NCI-H82 treated with DMSO at 0.1 percent for 48 hours (cell line): ENCODE data around the gene NKX6-1.
A peak's percentile ranks its signal among the peaks of the same experiment; 100 is the strongest.

ENCODE experiments used
- DNase-seq: peaks from one replicate; lab custom pipeline; 2025; ENCODE audit not compliant: unreplicated experiment; lab: John Stamatoyannopoulos, UW

The NKX6-1 gene

GRCh38 chr4:84499624-84499982, 511 bp upstream of the NKX6-1 start:
- DNase-seq, result peak; percentile 87

GRCh38 chr4:84498203-84498934, 723 bp downstream of the NKX6-1 start:
- DNase-seq, result no peak

- DNase-seq, result no peak
These were observed 1.4 kb downstream of the NKX6-1 start for GRCh38 chr4:84497504-84498202.

DNA sequence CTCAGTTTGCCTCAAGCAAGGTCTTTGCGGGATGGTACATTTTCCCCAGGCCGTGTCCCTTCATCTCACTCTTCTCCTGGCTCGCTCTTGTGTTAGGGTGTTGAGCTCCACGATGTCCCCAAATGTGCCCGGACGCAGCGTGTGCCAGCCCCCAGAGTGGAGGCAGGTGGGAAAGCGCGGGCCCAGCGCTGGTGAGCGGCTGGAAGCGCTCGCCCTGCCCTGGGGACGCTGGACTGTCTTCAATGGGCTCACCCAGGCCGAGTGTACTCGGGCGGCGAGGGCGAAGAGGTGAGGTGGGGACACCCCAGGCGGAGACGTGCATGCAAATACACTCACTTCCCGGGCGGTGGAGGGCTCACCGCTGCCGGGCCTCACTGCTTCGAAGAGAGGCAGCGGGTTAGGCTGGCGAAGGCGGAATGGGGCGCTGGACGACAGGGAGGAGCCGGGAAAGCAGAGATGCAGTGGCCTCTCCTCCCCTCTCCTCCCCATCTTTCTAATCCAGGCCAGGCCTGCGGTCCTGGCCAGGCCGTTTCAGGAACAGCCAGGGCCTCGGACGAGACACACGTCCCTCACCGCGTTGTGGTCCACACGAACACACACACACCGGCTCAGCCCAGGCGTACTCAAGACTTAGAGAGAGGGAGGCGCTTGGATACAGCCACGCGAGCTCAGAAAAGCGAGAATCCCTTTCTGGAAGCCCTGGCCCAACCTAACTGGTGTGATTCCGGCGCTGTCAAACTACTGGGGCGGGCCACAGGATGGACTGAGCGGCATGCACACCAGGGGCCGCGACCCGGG, 2.2 kb downstream of the NKX6-1 start:
- DNase-seq, result no peak

GRCh38 chr4:84496331-84496705, 2.8 kb downstream of the NKX6-1 start:
- no peak for DNase-seq

DNA sequence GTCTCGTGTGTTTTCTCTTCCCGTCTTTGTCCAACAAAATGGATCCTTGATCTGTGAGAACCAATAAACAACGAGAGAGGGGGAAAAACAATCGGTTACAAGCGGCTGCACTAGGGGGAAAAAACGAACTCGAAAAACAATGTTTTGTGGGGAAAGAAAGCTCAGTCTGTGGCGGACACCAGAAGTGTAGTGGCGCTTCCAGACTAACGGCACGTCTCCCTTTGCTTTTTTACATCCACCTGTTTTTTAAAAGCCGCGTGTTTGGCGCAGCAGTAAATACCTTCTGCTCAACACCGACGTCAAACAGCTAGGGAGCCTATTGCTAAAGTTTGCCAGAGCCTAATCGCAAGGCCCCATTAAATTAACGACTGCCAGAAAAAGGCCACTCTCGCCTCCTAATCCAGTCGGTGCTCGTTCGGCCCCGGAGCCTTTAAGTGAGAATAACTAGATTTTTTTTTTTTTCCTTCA, 3.3 kb downstream of the NKX6-1 start:
- no peak for DNase-seq

DNA sequence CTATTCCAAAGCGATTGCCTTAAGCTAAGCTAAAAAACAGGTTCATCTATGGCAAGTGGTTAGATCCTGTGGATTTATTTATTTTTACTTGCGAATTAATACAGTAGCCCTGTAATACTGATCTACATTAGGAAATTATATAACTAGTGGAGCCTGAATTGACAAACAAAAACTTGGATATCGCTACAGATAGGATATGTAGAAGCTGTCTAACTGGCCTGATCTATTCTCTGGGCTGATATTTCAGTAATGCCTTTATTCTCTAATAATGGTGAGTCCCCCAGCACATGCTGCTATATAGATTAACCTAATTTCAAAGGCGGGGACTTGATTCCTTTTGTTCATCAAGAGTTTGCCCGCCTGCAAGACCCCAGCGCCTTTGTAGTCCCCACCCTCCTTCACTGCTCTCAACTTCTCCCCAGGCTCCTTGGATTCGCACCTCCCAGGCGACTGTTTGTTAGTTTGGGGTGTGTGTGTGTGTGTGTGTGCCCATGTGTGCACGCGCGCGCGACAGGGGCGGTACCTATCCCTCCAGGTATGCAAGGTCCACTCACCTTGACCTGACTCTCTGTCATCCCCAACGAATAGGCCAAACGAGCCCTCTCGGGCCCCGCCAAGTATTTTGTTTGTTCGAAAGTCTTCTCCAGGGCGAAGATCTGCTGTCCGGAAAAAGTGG, 3.8 kb downstream of the NKX6-1 start:
- DNase-seq, result no peak

DNA sequence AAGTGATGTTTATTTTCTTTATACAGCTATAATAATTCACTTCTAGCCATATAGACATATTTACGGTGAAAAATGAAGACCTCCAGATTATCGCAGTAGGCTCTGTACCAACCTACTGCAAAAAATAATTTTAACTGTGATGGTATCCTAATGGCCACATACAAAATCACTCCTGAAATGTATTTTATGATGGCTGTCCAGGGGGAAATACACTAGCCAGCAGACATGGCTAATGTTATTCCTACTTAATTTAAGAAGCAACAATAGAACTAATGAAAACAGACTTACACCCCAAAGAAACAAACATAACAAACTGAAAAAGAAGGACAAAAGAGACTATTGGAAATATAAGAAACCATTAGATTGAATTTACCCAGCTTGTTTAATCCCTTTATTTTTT, 4.6 kb downstream of the NKX6-1 start:
- no peak for DNase-seq

GRCh38 chr4:84494076-84494475, 5.0 kb downstream of the NKX6-1 start:
- no peak for DNase-seq

DNA sequence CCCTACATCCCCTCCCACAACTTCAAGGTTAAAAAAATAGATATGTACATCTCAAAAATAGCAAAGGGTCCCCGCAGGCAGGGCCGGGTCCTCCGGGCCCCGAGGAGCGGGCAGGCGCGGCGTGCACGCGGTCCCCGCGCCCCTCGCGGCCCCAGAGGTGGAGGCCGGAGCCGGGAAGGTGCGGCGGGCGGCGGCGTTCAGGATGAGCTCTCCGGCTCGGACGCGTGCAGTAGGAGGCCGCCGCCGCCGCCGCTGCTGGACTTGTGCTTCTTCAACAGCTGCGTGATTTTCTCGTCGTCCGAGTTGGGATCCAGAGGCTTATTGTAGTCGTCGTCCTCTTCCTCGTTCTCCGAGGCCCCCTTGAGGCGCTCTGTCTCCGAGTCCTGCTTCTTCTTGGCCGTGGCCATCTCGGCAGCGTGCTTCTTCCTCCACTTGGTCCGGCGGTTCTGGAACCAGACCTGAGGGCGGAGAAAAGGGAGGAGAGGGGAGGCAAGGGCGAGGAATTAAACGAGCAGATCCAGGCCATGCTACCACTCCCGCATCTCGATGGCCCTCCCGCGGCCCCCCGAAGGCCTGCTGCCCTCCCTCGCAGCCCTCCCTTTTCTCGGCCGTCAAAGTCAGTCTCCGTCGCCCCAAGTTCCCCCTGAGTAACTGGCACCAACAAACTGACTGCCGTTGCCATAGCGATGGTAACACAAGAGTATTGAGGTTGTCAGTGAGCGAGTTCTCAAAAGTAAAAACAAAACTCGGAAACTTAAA, 5.8 kb downstream of the NKX6-1 start:
- no peak for DNase-seq

GRCh38 chr4:84492737-84493091, 6.4 kb downstream of the NKX6-1 start:
- no peak for DNase-seq

- DNase-seq, result no peak
These were observed 6.8 kb downstream of the NKX6-1 start for GRCh38 chr4:84492290-84492689.

GRCh38 chr4:84491481-84491880, 7.6 kb downstream of the NKX6-1 start:
- no peak for DNase-seq

- DNase-seq, result no peak
These were observed 8.4 kb downstream of the NKX6-1 start for GRCh38 chr4:84490663-84491062.

GRCh38 chr4:84484236-84484635, 14.9 kb downstream of the NKX6-1 start:
- DNase-seq, result no peak

DNA sequence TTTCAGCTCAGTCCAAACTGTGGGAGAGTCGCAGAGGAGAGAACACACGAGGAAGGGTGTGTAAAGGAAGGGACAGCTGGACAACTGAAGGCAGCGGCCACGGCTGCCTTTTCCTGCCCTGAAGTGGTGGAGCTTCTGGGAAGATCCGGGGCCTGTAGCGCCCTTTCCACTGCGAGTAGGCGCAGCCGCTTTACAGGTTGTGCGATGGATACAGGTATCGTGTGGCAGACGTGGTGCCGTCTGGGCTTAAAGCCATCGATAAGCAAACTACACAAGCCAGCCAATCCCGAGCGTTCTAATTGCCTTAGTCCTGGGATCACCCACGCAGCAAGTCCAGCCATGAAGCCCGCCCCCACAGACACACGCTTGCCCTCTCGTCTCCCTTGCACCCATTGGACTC, 15.4 kb downstream of the NKX6-1 start:
- DNase-seq, result no peak

DNA sequence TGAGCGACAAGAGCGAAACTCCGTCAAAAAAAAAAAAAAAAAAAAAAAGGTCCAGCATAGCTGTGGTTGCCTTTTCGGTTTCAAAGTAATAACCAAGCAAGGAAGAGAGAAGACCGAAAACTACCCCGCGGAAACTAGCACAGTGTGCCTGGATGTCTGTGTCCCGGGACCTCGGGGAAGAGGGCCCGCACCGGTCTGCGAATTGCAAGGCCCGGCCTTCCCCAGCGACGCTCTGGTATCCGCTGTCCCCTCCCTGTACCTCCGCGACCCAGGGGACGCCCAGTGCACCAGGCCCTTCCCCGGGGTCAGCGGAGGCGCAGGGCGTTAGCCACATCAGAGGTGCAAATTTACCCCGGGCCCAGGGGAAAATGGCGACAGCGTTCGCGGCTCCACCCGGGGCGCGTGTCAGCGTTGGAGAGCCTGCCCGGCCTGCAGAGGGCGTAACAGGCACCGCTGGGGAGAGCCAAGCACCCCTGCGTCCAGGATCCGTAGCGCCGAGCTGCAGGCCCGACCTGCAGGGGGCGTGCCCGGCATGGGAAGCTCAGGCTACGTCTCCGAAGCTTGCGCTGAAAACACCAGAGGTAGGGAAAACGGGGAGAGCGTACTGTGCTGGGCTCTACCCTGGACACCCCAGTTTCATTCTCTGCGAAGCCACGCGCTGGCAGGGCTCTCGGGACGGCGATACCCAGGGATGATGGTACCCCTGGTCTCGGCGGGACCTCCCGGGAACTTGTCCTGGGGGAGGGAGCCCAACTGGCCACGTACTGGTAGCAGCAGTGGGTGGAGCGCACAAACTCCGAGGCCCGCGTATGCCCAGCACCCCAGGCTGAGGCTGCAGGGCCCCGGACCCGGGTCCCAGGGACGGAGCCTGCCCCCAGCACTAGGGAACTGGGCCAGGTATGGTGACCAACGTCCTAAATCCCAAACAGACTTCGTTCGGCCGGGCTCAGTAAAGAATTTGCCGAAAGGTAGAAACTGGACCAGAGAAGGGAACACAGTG, 16.2 kb downstream of the NKX6-1 start:
- DNase-seq, result no peak

DNA sequence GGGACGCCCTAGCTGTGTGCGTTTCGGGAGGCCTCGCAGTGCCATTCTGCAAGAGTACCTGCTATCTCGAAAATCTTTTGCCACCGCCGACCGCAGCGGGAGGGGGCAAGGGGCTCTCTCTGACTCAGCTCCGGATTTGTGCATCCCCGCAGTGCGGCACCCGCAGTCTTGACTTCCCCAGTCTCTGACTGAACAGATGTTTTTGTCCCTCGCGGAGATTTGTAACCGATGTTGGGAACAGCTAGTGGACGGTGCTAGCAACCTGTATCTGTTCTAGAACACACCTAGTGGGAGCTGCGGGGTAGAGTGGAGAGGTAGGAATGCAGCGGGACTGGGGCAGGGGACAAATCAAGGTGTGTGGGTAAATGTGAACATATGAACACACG, 17.2 kb downstream of the NKX6-1 start:
- no peak for DNase-seq

- DNase-seq, result no peak
These were observed 17.8 kb downstream of the NKX6-1 start for GRCh38 chr4:84481077-84481859.
